ENCODE data around the gene BARHL2.

The BARHL2 gene

DNA sequence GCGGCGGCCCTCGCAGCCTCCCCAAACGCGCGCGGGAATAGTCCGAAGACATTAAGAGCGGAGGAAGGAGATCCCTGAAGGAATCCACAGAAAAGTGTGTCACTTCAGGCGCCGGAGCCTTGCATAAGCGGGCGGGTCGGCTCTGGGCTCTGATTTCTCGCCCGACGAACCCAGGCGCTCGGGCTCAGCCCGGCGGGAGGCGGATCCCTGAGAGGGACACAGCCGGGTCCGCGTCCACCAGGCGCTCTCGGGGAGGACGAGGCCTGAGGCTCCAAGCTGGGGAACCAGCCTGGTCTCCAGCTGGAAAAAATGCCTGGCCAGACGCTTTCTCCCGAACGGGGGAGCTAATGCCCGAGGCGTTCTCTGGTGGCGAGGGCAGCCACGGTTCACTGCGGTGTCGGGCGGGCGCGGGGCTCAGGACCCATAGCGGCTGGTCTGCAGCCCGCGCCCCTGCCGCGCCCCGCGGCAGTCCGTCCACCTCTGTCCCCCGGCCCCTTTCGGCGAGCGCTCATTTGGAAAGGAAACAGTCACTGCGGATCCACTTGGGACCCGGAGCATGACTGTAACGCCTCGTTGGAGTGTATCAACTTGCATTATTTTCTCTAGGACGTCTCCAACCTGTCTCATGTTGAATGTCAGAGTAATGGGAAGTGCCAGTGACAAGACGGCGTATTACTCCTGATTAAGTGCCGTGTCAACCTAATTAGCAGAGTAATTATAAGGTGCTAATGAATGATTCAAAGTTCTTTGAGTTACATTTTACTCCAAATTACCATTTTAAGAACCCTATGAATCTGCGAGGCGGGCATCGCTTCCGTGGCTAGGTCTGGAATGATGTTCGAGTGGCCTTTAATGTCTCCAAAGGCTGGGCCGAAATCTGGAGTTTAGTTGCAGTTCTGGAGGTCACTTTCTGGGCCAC is 1.6 kb upstream of the BARHL2 start (continued):
- TF ChIP-seq ZIC2 (tag by site-specific recombination; IDR thresholded peaks at IDR 0.05) (peak; percentile 41; the same call in 1 of the 2 replicates), ZNF324 (tag by site-specific recombination; IDR thresholded peaks at IDR 0.05) (no peak), ZNF747 (tag by site-specific recombination; IDR thresholded peaks at IDR 0.05) (no peak), ZXDB (tag by site-specific recombination; IDR thresholded peaks at IDR 0.05) (no peak), ZNF223 (tag by site-specific recombination; IDR thresholded peaks at IDR 0.05) (no peak), ZSCAN16 (tag by site-specific recombination; IDR thresholded peaks at IDR 0.05) (no peak), ZBTB20 (tag by site-specific recombination; IDR thresholded peaks at IDR 0.05) (peak; percentile 44; the same call in 1 of the 2 replicates), ZNF48 (tag by site-specific recombination; IDR thresholded peaks at IDR 0.05) (no peak), ZNF354C (tag by site-specific recombination; IDR thresholded peaks at IDR 0.05; ENCODE audit: borderline replicate concordance, low read depth) (no peak), BCL11A (tag by site-specific recombination; IDR thresholded peaks at IDR 0.05; ENCODE audit: low read depth) (no peak), ZNF530 (tag by site-specific recombination; IDR thresholded peaks at IDR 0.05; ENCODE audit: low read depth) (no peak), ZNF202 (tag by site-specific recombination; IDR thresholded peaks at IDR 0.05; ENCODE audit: borderline replicate concordance) (no peak), ZFHX2 (tag by site-specific recombination; conservative IDR thresholded peaks at IDR 0.05) (no peak), ZNF175 (tag by site-specific recombination; IDR thresholded peaks at IDR 0.05) (no peak), ZNF785 (tag by site-specific recombination; IDR thresholded peaks at IDR 0.05) (no peak), ZNF837 (tag by site-specific recombination; IDR thresholded peaks at IDR 0.05) (no peak)
- TF ChIP-seq, protein P1, sequence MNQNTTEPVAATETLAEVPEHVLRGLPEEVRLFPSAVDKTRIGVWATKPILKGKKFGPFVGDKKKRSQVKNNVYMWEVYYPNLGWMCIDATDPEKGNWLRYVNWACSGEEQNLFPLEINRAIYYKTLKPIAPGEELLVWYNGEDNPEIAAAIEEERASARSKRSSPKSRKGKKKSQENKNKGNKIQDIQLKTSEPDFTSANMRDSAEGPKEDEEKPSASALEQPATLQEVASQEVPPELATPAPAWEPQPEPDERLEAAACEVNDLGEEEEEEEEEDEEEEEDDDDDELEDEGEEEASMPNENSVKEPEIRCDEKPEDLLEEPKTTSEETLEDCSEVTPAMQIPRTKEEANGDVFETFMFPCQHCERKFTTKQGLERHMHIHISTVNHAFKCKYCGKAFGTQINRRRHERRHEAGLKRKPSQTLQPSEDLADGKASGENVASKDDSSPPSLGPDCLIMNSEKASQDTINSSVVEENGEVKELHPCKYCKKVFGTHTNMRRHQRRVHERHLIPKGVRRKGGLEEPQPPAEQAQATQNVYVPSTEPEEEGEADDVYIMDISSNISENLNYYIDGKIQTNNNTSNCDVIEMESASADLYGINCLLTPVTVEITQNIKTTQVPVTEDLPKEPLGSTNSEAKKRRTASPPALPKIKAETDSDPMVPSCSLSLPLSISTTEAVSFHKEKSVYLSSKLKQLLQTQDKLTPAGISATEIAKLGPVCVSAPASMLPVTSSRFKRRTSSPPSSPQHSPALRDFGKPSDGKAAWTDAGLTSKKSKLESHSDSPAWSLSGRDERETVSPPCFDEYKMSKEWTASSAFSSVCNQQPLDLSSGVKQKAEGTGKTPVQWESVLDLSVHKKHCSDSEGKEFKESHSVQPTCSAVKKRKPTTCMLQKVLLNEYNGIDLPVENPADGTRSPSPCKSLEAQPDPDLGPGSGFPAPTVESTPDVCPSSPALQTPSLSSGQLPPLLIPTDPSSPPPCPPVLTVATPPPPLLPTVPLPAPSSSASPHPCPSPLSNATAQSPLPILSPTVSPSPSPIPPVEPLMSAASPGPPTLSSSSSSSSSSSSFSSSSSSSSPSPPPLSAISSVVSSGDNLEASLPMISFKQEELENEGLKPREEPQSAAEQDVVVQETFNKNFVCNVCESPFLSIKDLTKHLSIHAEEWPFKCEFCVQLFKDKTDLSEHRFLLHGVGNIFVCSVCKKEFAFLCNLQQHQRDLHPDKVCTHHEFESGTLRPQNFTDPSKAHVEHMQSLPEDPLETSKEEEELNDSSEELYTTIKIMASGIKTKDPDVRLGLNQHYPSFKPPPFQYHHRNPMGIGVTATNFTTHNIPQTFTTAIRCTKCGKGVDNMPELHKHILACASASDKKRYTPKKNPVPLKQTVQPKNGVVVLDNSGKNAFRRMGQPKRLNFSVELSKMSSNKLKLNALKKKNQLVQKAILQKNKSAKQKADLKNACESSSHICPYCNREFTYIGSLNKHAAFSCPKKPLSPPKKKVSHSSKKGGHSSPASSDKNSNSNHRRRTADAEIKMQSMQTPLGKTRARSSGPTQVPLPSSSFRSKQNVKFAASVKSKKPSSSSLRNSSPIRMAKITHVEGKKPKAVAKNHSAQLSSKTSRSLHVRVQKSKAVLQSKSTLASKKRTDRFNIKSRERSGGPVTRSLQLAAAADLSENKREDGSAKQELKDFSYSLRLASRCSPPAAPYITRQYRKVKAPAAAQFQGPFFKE (tag by site-specific recombination; IDR thresholded peaks at IDR 0.05; ENCODE audit: borderline replicate concordance): no peak
- TF ChIP-seq, protein P2, sequence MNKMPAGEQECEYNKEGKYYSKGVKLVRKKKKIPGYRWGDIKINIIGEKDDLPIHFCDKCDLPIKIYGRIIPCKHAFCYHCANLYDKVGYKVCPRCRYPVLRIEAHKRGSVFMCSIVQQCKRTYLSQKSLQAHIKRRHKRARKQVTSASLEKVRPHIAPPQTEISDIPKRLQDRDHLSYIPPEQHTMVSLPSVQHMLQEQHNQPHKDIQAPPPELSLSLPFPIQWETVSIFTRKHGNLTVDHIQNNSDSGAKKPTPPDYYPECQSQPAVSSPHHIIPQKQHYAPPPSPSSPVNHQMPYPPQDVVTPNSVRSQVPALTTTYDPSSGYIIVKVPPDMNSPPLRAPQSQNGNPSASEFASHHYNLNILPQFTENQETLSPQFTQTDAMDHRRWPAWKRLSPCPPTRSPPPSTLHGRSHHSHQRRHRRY (tag by site-specific recombination; IDR thresholded peaks at IDR 0.05): no peak

DNA sequence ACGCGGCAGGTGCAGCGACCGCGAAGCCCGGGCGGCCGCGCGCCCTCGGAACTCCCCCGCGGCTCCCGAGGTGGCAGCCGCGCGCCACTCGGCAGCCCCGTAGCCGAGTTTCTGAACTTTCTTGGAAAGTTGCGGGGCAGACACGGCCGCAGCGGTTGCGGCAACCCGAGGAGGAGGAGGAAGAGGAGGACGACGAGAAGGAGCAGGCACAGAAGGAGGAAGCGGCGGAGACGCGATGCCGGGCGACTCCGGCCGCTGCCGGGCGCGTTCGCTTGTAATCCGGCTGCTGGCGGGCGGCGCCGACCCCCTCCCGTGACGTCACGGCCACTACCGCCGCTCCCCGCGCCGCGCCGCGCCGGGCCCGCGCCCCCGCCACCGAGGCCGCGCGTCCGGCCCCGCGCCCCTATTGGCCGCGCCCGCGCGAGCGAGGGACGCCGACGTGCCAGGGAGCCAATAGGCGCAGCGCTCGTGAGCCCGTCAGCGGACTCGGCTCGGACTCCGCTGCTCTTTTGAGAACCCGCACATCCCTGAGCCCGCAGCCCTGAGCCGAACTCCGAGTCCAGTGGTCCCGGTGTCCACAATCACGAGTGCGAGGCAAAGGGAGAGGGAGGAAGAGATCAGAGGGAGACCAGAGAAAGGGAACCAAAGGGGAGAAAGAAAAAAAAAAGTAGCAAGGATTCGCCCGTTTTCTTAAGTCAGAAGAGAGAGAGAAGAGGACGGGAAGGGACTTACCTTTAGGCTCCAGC is 736 bp upstream of the BARHL2 start:
- Histone ChIP-seq H3K4me1 (ENCODE audit: control insufficient read depth, insufficient read depth, low read length) (peaks cover 3% of the 10 kb centered on the region; the same call in 1 of the 2 replicates), H3K9me3 (ENCODE audit: control insufficient read depth, insufficient read depth, low read depth, low read length) (no peaks in the 10 kb centered on the region), H3K27ac (ENCODE audit: extremely low read depth, low read depth, low read length) (peak overlapping the region; percentile 67; the same call in 1 of the 2 replicates), H3K4me3 (ENCODE audit: low read depth, low read length) (peak overlapping the region; percentile 67), H3K36me3 (ENCODE audit: control insufficient read depth in 2 of 2, insufficient read depth in 1 of 2, low read length in 2 of 2) (no peaks in the 10 kb centered on the region)
- CTCF ChIA-PET: interaction anchor here (0.6 kb wide), 1 partner anchor 48 kb away, joined by 3 read pairs; no protein-coding TSS in a partner anchor
- POLR2A ChIA-PET: interaction anchor here (1.1 kb wide), 1 partner anchor 11 kb away, joined by 4 read pairs; no protein-coding TSS in a partner anchor
- TF ChIP-seq, protein P1 (tag by site-specific recombination; IDR thresholded peaks at IDR 0.05; ENCODE audit: borderline replicate concordance): no peak
- peak; percentile 26; the same call in 1 of the 2 replicates for TF ChIP-seq ZSCAN30 (tag by site-specific recombination; IDR thresholded peaks at IDR 0.05)
- TF ChIP-seq, protein P3, sequence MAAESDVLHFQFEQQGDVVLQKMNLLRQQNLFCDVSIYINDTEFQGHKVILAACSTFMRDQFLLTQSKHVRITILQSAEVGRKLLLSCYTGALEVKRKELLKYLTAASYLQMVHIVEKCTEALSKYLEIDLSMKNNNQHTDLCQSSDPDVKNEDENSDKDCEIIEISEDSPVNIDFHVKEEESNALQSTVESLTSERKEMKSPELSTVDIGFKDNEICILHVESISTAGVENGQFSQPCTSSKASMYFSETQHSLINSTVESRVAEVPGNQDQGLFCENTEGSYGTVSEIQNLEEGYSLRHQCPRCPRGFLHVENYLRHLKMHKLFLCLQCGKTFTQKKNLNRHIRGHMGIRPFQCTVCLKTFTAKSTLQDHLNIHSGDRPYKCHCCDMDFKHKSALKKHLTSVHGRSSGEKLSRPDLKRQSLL (tag by site-specific recombination; IDR thresholded peaks at IDR 0.05): peak; percentile 78; the same call in 1 of the 2 replicates

Measured in HEK293 (cell line).